Activated naive CD8-positive, alpha-beta T cell treated with anti-CD3 and anti-CD28 coated beads for 36 hours (primary cell): ENCODE data around the gene DMBX1. TPM values are rescaled to one million over a fixed set of nuclear protein-coding genes. Genes with fewer than 3 reads are reported as not detected.

Experiments used
- DNase-seq: peaks from one replicate; pipeline ENCODE4 v3.0.0; 2021
- H3K27ac Mint-ChIP-seq: one replicate; pipeline ENCODE4 v1.8.0; 2022; ENCODE audit warnings: mild to moderate bottlenecking, moderate library complexity, mixed read lengths
- H3K27me3 Mint-ChIP-seq: one replicate; pipeline ENCODE4 v1.8.0; 2022; ENCODE audit warnings: mild to moderate bottlenecking, mixed read lengths
- H3K36me3 Mint-ChIP-seq: one replicate; pipeline ENCODE4 v1.8.0; 2021; ENCODE audit warnings: mild to moderate bottlenecking, mixed read lengths
- H3K4me1 Mint-ChIP-seq: one replicate; pipeline ENCODE4 v1.8.0; 2021; ENCODE audit warnings: mixed read lengths
- H3K4me3 Mint-ChIP-seq: one replicate; pipeline ENCODE4 v1.8.0; 2022; ENCODE audit warnings: mild to moderate bottlenecking, moderate library complexity, mixed read lengths
- H3K9me3 Mint-ChIP-seq: one replicate; pipeline ENCODE4 v1.8.0; 2022; ENCODE audit warnings: mixed read lengths
- total RNA-seq, 2 experiments: library from RNA; stranded (reverse); gene quantifications; one replicate each; pipeline ENCODE4 v1.2.3, GENCODE V29; 2021

Gene DMBX1
- total RNA-seq, 2 experiments from 2014 or later = not detected

DNA sequence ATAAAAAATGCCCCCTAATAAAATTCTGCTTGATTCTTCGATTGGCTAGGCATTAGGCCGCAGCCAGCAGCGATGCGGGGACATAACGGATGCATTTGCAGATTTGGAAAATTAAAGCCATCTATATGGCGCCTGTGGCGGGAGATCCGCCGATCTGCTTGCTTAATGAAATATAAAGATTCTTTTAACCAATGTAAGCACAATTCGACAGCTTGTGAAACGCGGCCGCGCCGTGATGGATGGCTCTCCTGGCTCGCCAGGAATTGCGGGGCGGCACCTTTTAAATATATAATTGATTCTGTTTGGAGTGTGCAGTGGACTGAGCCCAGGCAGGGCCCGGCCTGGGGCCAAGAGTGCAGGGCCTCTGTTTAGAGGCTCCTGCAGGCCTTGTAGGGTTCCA lies 8.0 kb downstream of the DMBX1 start:
- peaks cover 51% of the 10 kb centered on the region for H3K27me3 Mint-ChIP-seq
- H3K36me3 Mint-ChIP-seq = no peaks in the 10 kb centered on the region
- H3K4me1 Mint-ChIP-seq = peaks cover 2% of the 10 kb centered on the region
- no peak for DNase-seq
- no peak overlapping the region for H3K4me3 Mint-ChIP-seq
- H3K27ac Mint-ChIP-seq = no peak overlapping the region
- H3K9me3 Mint-ChIP-seq = no peaks in the 10 kb centered on the region

GRCh38 chr1:46501528-46501927 lies 11.9 kb downstream of the DMBX1 start:
- H3K27me3 Mint-ChIP-seq = peaks cover 24% of the 10 kb centered on the region
- no peak overlapping the region for H3K4me3 Mint-ChIP-seq
- H3K4me1 Mint-ChIP-seq = no peaks in the 10 kb centered on the region
- no peaks in the 10 kb centered on the region for H3K36me3 Mint-ChIP-seq
- DNase-seq = no peak
- no peak overlapping the region for H3K27ac Mint-ChIP-seq
- no peaks in the 10 kb centered on the region for H3K9me3 Mint-ChIP-seq

DNA sequence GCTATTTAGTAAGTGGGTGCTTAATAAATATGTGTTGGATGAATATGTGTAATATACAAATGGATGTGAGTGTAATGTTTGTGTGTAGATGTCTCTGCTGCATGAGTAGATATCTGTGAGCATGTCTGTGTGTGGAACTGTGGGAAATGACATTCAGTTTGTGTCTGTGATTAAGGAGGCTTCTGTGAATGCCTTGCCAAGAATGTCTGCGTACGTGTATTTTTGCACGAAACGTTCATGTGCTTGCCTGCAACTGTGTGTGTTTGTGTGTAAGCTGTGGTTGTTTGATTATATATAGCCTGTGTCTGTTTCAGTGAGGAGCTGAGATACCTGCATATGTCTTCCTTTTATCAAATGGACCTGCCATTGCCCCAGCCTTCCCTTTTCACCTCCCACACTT lies 13.8 kb downstream of the DMBX1 start:
- Mint-ChIP-seq H3K27me3 (peaks cover 28% of the 10 kb centered on the region), H3K4me3 (no peak overlapping the region), H3K36me3 (no peaks in the 10 kb centered on the region), H3K9me3 (no peaks in the 10 kb centered on the region), H3K27ac (no peak overlapping the region), H3K4me1 (no peaks in the 10 kb centered on the region)
- no peak for DNase-seq

GRCh38 chr1:46506470-46507219 lies 17.0 kb downstream of the DMBX1 start:
- no peak overlapping the region for H3K27ac Mint-ChIP-seq
- peaks cover 23% of the 10 kb centered on the region for H3K27me3 Mint-ChIP-seq
- H3K36me3 Mint-ChIP-seq = no peaks in the 10 kb centered on the region
- H3K4me3 Mint-ChIP-seq = no peak overlapping the region
- H3K9me3 Mint-ChIP-seq = no peaks in the 10 kb centered on the region
- no peak for DNase-seq
- no peaks in the 10 kb centered on the region for H3K4me1 Mint-ChIP-seq

- H3K27ac Mint-ChIP-seq = no peak overlapping the region
- no peaks in the 10 kb centered on the region for H3K36me3 Mint-ChIP-seq
- no peak overlapping the region for H3K4me3 Mint-ChIP-seq
- no peaks in the 10 kb centered on the region for H3K4me1 Mint-ChIP-seq
- peaks cover 8% of the 10 kb centered on the region for H3K27me3 Mint-ChIP-seq
- DNase-seq = no peak
- H3K9me3 Mint-ChIP-seq = no peaks in the 10 kb centered on the region
Observed at GRCh38 chr1:46508757-46509156, 19.1 kb downstream of the DMBX1 start.

DNA sequence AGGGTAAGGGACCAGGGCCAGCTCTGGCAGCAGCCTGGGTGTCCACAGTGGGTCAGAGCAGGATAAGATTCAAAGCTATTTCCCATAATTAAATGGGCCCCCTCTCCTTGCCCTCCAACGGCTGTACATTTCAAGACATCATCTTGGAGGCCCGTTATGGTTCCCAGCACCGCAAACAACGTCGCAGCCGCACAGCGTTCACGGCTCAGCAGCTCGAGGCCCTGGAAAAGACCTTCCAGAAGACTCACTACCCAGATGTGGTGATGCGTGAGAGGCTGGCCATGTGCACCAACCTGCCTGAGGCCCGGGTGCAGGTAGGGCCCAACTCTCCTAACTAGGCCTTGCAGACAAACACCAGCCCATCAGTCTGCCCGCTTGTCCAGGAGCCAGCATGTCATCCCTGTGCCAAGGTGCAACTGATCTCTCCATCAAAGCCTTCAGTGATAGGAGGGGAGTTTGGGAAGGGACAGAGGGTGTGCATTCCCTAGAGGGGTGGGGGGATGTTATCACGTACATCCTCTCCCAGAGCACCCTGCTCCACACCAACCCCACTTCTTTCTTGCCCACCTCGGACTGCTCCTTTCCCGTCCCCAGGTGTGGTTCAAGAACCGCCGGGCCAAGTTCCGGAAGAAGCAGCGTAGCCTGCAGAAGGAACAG lies 20.8 kb downstream of the DMBX1 start:
- no peak for DNase-seq
- peaks cover 12% of the 10 kb centered on the region for H3K27me3 Mint-ChIP-seq
- H3K27ac Mint-ChIP-seq = no peak overlapping the region
- H3K4me1 Mint-ChIP-seq = no peaks in the 10 kb centered on the region
- H3K9me3 Mint-ChIP-seq = no peaks in the 10 kb centered on the region
- no peaks in the 10 kb centered on the region for H3K36me3 Mint-ChIP-seq
- H3K4me3 Mint-ChIP-seq = no peak overlapping the region

DNA sequence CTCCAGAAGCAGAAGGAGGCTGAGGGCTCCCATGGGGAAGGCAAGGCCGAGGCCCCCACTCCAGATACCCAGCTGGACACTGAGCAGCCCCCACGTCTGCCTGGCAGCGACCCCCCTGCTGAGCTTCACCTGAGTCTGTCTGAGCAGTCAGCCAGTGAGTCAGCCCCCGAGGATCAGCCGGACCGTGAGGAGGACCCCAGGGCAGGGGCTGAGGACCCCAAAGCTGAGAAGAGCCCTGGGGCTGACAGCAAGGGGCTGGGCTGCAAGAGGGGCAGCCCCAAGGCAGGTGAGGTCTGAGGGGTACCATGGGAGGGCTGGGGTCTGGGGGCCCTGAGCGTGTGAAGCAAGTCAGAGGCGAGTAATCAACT lies 21.3 kb downstream of the DMBX1 start:
- Mint-ChIP-seq H3K4me3 (no peak overlapping the region), H3K27ac (no peak overlapping the region), H3K4me1 (no peaks in the 10 kb centered on the region), H3K9me3 (no peaks in the 10 kb centered on the region), H3K27me3 (peaks cover 17% of the 10 kb centered on the region), H3K36me3 (no peaks in the 10 kb centered on the region)
- DNase-seq = no peak

DNA sequence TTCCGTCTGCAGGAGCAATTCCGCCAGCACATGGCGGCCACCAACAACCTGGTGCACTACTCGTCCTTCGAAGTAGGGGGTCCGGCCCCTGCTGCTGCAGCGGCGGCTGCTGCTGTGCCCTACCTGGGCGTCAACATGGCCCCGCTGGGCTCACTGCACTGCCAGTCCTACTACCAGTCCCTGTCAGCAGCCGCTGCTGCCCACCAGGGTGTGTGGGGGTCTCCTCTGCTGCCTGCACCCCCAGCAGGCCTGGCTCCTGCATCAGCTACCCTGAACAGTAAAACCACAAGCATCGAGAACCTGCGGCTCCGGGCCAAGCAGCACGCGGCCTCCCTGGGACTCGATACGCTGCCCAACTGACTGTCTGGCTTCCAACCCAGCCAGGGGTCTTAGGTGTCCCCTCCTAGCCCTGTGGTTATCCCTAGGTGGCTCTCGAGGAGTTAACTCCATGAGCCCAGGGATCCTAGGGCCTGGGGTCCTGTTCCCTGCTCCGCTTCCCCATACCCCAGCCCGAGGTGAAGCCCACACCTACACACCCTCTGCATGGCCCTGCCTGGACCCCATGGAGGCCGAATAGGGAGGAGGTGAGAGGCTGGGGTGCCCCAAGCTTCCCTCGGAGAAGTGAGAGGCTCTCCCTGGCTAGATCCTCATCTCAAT lies 22.6 kb downstream of the DMBX1 start:
- H3K9me3 Mint-ChIP-seq = no peaks in the 10 kb centered on the region
- no peaks in the 10 kb centered on the region for H3K36me3 Mint-ChIP-seq
- H3K4me1 Mint-ChIP-seq = no peaks in the 10 kb centered on the region
- DNase-seq = no peak
- H3K4me3 Mint-ChIP-seq = no peak overlapping the region
- H3K27ac Mint-ChIP-seq = no peak overlapping the region
- H3K27me3 Mint-ChIP-seq = peaks cover 23% of the 10 kb centered on the region

GRCh38 chr1:46512792-46513190 lies 23.2 kb downstream of the DMBX1 start:
- Mint-ChIP-seq H3K36me3 (no peaks in the 10 kb centered on the region), H3K27me3 (peaks cover 28% of the 10 kb centered on the region), H3K9me3 (no peaks in the 10 kb centered on the region), H3K27ac (no peak overlapping the region), H3K4me3 (no peak overlapping the region), H3K4me1 (no peaks in the 10 kb centered on the region)
- no peak for DNase-seq

DNA sequence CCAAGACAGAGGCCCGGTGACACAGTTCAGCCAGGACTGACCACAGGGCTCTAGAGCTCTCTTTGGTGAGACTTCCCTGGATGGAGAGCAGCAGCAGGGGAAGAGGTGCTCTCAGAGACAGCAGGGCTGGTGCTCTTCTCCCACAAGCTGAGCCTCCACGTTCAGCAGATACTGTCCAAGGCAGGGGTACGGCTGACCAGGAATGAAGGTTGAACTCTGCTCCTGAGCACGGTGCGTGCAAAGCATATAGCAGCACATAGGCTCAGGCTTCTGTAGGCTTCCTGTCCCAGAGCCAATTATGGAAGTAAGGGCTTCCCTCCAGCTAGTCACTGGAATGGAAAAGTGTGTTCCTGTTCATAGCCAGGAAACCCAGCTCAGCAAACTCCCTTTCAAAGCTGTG lies 23.9 kb downstream of the DMBX1 start:
- Mint-ChIP-seq H3K9me3 (no peaks in the 10 kb centered on the region), H3K27me3 (peaks cover 36% of the 10 kb centered on the region), H3K4me3 (no peak overlapping the region), H3K4me1 (no peaks in the 10 kb centered on the region), H3K27ac (no peak overlapping the region), H3K36me3 (no peaks in the 10 kb centered on the region)
- no peak for DNase-seq

DNA sequence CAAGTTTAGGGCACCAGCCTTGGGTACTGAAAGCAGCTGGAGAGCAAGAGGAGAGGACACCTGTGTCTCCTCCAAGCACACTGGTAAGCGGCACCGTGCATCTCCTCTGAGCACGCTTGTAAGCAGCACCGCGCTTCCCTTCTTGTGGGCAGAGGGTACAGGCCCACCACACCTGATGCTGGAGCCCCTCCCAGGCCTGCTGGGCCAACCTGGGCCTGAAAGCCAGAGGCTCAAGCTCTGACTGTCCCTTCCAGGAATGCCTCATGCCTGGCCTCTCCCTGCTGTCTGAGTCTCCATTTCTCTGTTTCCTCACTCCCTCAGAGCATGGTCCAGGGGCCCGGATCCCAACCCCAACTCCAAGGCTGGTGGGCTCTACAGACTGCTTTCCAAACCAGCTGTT lies 25.9 kb downstream of the DMBX1 start:
- no peak overlapping the region for H3K4me3 Mint-ChIP-seq
- H3K9me3 Mint-ChIP-seq = no peaks in the 10 kb centered on the region
- peaks cover 36% of the 10 kb centered on the region for H3K27me3 Mint-ChIP-seq
- no peak for DNase-seq
- no peaks in the 10 kb centered on the region for H3K4me1 Mint-ChIP-seq
- H3K36me3 Mint-ChIP-seq = no peaks in the 10 kb centered on the region
- H3K27ac Mint-ChIP-seq = no peak overlapping the region

DNA sequence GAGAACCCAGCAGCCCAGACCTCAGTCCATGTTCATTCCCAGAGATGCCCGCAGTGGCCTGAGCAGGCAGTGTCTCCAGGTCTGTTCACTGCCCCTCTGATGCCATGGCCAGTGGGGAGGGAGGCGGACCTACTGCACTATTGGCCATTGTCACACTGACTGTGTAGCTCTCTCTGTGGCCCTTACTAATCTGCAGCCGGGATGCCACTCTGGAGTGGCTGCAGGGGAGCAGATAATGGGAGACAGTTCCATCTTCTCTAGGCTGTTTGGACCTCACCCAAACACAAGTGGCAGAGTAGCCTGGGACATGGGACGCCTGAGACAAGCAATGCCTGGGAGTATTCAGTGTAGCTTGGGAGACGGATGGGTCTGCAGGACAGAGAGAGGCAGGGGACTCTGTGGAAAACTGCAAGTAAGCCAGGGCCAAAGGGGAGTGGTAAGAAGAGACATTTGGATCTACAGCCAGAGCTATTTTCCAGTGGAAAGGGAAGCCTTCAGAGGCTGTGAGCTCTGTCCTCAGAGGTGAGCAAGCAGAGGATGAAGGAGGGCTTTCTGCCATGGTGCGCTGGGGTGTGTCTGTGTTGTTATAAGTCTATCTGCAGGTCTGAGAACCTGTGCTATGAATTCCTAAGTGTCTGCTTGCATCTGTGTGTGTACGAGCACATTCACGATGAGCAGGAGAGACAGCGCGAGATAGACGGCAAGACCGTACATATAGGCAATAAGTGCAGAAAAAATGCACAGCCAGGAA lies 26.7 kb downstream of the DMBX1 start:
- no peak for DNase-seq
- H3K27ac Mint-ChIP-seq = no peak overlapping the region
- H3K4me3 Mint-ChIP-seq = no peak overlapping the region
- H3K36me3 Mint-ChIP-seq = no peaks in the 10 kb centered on the region
- peaks cover under 1% of the 10 kb centered on the region for H3K4me1 Mint-ChIP-seq
- H3K27me3 Mint-ChIP-seq = peaks cover 36% of the 10 kb centered on the region
- H3K9me3 Mint-ChIP-seq = no peaks in the 10 kb centered on the region

- Mint-ChIP-seq H3K27ac (no peak overlapping the region), H3K27me3 (peaks cover 36% of the 10 kb centered on the region), H3K9me3 (no peaks in the 10 kb centered on the region), H3K4me3 (no peak overlapping the region), H3K36me3 (no peaks in the 10 kb centered on the region), H3K4me1 (peaks cover 4% of the 10 kb centered on the region)
- no peak for DNase-seq
Observed at GRCh38 chr1:46517010-46517600, 27.5 kb downstream of the DMBX1 start.

GRCh38 chr1:46517932-46518498 lies 28.4 kb downstream of the DMBX1 start:
- Mint-ChIP-seq H3K27ac (no peak overlapping the region), H3K4me3 (no peak overlapping the region), H3K36me3 (no peaks in the 10 kb centered on the region), H3K27me3 (peaks cover 35% of the 10 kb centered on the region), H3K9me3 (no peaks in the 10 kb centered on the region), H3K4me1 (peaks cover 9% of the 10 kb centered on the region)
- DNase-seq = no peak

- no peak overlapping the region for H3K4me3 Mint-ChIP-seq
- H3K4me1 Mint-ChIP-seq = peaks cover 9% of the 10 kb centered on the region
- no peak overlapping the region for H3K27ac Mint-ChIP-seq
- no peaks in the 10 kb centered on the region for H3K36me3 Mint-ChIP-seq
- DNase-seq = no peak
- H3K9me3 Mint-ChIP-seq = no peaks in the 10 kb centered on the region
- H3K27me3 Mint-ChIP-seq = peaks cover 33% of the 10 kb centered on the region
Observed at GRCh38 chr1:46519209-46519608, 29.6 kb downstream of the DMBX1 start.
